Measurements from ENCODE around the gene ADPRH. TPM values are rescaled to one million over a fixed set of nuclear protein-coding genes. Genes with fewer than 3 reads are reported as not detected.
A peak's percentile ranks its signal among the peaks of the same experiment; 100 is the strongest.

The ADPRH gene
- total RNA-seq, 1 experiment from 2014 or later: 4.7 TPM

- Histone ChIP-seq H3K9ac (ENCODE audit: low read length) (peak overlapping the region; percentile 9; the same call in 1 of the 2 replicates), H3K27ac (ENCODE audit: low read length) (peak overlapping the region; percentile 70), H3K4me2 (ENCODE audit: low read length) (peak overlapping the region; percentile 55), H3K4me3 (ENCODE audit: low read length) (peak overlapping the region; percentile 6; the same call in 1 of the 2 replicates), H4K20me1 (ENCODE audit: low read length) (no peaks in the 10 kb centered on the region), H3K79me2 (ENCODE audit: low read length) (no peaks in the 10 kb centered on the region), H2AFZ (ENCODE audit: low read length) (peak overlapping the region; percentile 25), H3F3A (ENCODE audit: low read length, unreplicated experiment) (no peaks in the 10 kb centered on the region), H3K9me3 (ENCODE audit: low read length) (no peaks in the 10 kb centered on the region), H3K4me1 (ENCODE audit: insufficient read depth, low read length) (peaks cover 44% of the 10 kb centered on the region), H3K27me3 (ENCODE audit: low read length) (no peaks in the 10 kb centered on the region), H3K36me3 (ENCODE audit: low read depth, low read length) (no peaks in the 10 kb centered on the region), H3K9me2 (replicated peaks; ENCODE audit: low read length) (no peaks in the 10 kb centered on the region)
- no peak for TF ChIP-seq CTCF (conservative IDR thresholded peaks at IDR 0.05; ENCODE audit: low read depth, low read length)
- no peak for TF ChIP-seq EZH2phosphoT487 (IDR thresholded peaks at IDR 0.05; ENCODE audit: borderline replicate concordance, low read length)
- ChIA-PET POLR2A (ENCODE audit: unreplicated experiment) (interaction anchor here (0.7 to 0.9 kb wide), 2 partner anchors 11 to 39 kb away, joined by 3 to 5 read pairs; no protein-coding TSS in a partner anchor), CTCF (no interaction called here)
- DNase-seq: peak; percentile 90
- ATAC-seq: peak; percentile 85
- intact Hi-C loops (cut with micrococcal nuclease): no loop called here
- no TSS peak for BruUV-seq (replicated peaks)
These were observed 58.6 kb downstream of the ADPRH start for GRCh38 chr3:119637679-119638477.

Other genes starting within 250 kb of the ADPRH start
- gene TMEM39A, start 115.9 kb upstream of the ADPRH start, total RNA-seq (2014; rRNA removed): 49.1 and 56.5 TPM in 2 replicates
- 10.5 and 11.6 TPM in 2 replicates for gene POGLUT1, start 110.5 kb upstream of the ADPRH start, total RNA-seq (2014; rRNA removed)
- gene TIMMDC1, start 80.9 kb upstream of the ADPRH start, total RNA-seq (2014; rRNA removed): 107 and 142 TPM in 2 replicates
- not detected in 2 replicates for gene CD80, start 19.9 kb upstream of the ADPRH start, total RNA-seq (2014; rRNA removed)
- gene PLA1A, start 18.4 kb downstream of the ADPRH start, total RNA-seq (2014; rRNA removed): 0.36 TPM in 1 of 2 replicates, not detected in the other
- gene POPDC2, start 81.1 kb downstream of the ADPRH start, total RNA-seq (2014; rRNA removed): 0.62 and 0.98 TPM in 2 replicates
- gene COX17, start 97.9 kb downstream of the ADPRH start, total RNA-seq (2014; rRNA removed): 102 and 159 TPM in 2 replicates
- 0.17 and 1.1 TPM in 2 replicates for gene CFAP91, start 123.5 kb downstream of the ADPRH start, total RNA-seq (2014; rRNA removed)
- 0.04 TPM in 1 of 2 replicates, not detected in the other for gene NR1I2, start 202.6 kb downstream of the ADPRH start, total RNA-seq (2014; rRNA removed)

Data from PC-3 (cell line).